Thoracic aorta (tissue), 2 donors: ENCODE measurements around the gene CRY2. TPM values are rescaled to one million over a fixed set of nuclear protein-coding genes. Genes with fewer than 3 reads are reported as not detected.

Experiments used
- ATAC-seq: fragments of 150-250 bp; one replicate; pipeline ENCODE4 v1.8.0; 2017; ENCODE audit warnings: low read depth; ENCODE audit not compliant: insufficient number of reproducible peaks, low FRiP score
- DNase-seq: peaks from one replicate; pipeline ENCODE4 v3.0.0-alpha.2; 2020; ENCODE audit warnings: low spot score
- H3K27ac ChIP-seq, 2 donors: fragments of 200-600 bp; sonication (generic); 1 replicate in 1 of 2; 2 replicates in 1 of 2; pipeline ENCODE4 v1.5.1; 2016; ENCODE audit warnings: mild to moderate bottlenecking in 2 of 2, moderate library complexity in 2 of 2
- H3K27me3 ChIP-seq: fragments of 200-600 bp; sonication (generic); replicated peaks from 2 replicates; pipeline ENCODE4 v1.6.0; 2016; ENCODE audit warnings: mild to moderate bottlenecking; ENCODE audit not compliant: insufficient read depth
- H3K36me3 ChIP-seq: fragments of 200-600 bp; sonication (generic); one replicate; pipeline ENCODE4 v1.5.1; 2016
- H3K4me1 ChIP-seq, 2 donors: fragments of 200-600 bp; sonication (generic); 1 replicate in 1 of 2; 2 replicates in 1 of 2; pipeline versions ENCODE4 v1.5.1 to v1.6.0; 2016; ENCODE audit warnings: low read depth in 2 of 2, mild to moderate bottlenecking in 1 of 2; ENCODE audit not compliant: control insufficient read depth in 1 of 2
- H3K4me3 ChIP-seq: fragments of 200-600 bp; sonication (generic); 2 replicates; pipeline ENCODE4 v1.5.1; 2016; ENCODE audit warnings: mild to moderate bottlenecking
- H3K9me3 ChIP-seq: fragments of 200-600 bp; sonication (generic); 2 replicates; pipeline ENCODE4 v1.5.1; 2016
- CTCF ChIP-seq: fragments of 200-600 bp; sonication (generic); IDR thresholded peaks from one replicate; pipeline ENCODE4 v1.5.1; 2019; ENCODE audit warnings: antibody characterized with exemption
- total RNA-seq, 2 donors: library from RNA; depleted of rRNA; stranded (reverse); fragments of >200 nt; gene quantifications; one replicate each; pipeline versions ENCODE4 v1.1.0 to v1.2.3, GENCODE V29; 2016

CRY2 gene
- total RNA-seq, 2 donors from 2014 or later = 41.2 to 54.4 TPM

GRCh38 chr11:45846174-45846675, 1.1 kb upstream of the CRY2 start:
- Histone ChIP-seq H3K4me1 (peaks cover 22 to 43% of the 10 kb centered on the region in 2 donors), H3K4me3 (peak overlapping the region; percentile 96)
- DNase-seq = no peak

GRCh38 chr11:45847911-45848316, 639 bp downstream of the CRY2 start:
- Histone ChIP-seq H3K9me3 (no peaks in the 10 kb centered on the region), H3K4me3 (peak overlapping the region; percentile 96), H3K27me3 (no peaks in the 10 kb centered on the region), H3K27ac (peak overlapping the region; percentile 97), H3K4me1 (peaks cover 35 to 60% of the 10 kb centered on the region in 2 donors), H3K36me3 (no peaks in the 10 kb centered on the region)
- no peak for TF ChIP-seq CTCF
- DNase-seq (no peak), ATAC-seq (peak; percentile 2)

More at GRCh38 chr11:45846174-45846675, 1.1 kb upstream of the CRY2 start:
- Histone ChIP-seq H3K9me3 (no peaks in the 10 kb centered on the region), H3K27me3 (no peaks in the 10 kb centered on the region), H3K27ac (peak overlapping the region; percentile 73 to 97), H3K36me3 (no peaks in the 10 kb centered on the region)
- no peak for TF ChIP-seq CTCF
- no peak for ATAC-seq

- H3K4me3 ChIP-seq = peak overlapping the region; percentile 96
- DNase-seq (no peak), ATAC-seq (no peak)
- peak overlapping the region in 1 of 2 donors; percentile 97 for H3K27ac ChIP-seq
- TF ChIP-seq CTCF = no peak
- peaks cover 35 to 63% of the 10 kb centered on the region in 2 donors for H3K4me1 ChIP-seq
- no peaks in the 10 kb centered on the region for H3K9me3 ChIP-seq
- H3K36me3 ChIP-seq = no peaks in the 10 kb centered on the region
- H3K27me3 ChIP-seq = no peaks in the 10 kb centered on the region
Observed at GRCh38 chr11:45848654-45849081, 1.4 kb downstream of the CRY2 start.

- Histone ChIP-seq H3K4me1 (peaks cover 43 to 79% of the 10 kb centered on the region in 2 donors), H3K4me3 (no peak overlapping the region), H3K36me3 (no peaks in the 10 kb centered on the region), H3K9me3 (no peaks in the 10 kb centered on the region), H3K27ac (no peak overlapping the region), H3K27me3 (no peaks in the 10 kb centered on the region)
- no peak for TF ChIP-seq CTCF
- ATAC-seq (no peak), DNase-seq (no peak)
Observed at GRCh38 chr11:45850446-45850845, 3.2 kb downstream of the CRY2 start.

GRCh38 chr11:45851228-45851627, 4.0 kb downstream of the CRY2 start:
- ATAC-seq (no peak), DNase-seq (no peak)
- Histone ChIP-seq H3K9me3 (no peaks in the 10 kb centered on the region), H3K27me3 (no peaks in the 10 kb centered on the region), H3K36me3 (no peaks in the 10 kb centered on the region), H3K4me1 (peaks cover 48 to 86% of the 10 kb centered on the region in 2 donors), H3K4me3 (no peak overlapping the region), H3K27ac (no peak overlapping the region)
- TF ChIP-seq CTCF = no peak
